GM12878 (cell line): ENCODE data around the gene VSX1. TPM values are rescaled to one million over a fixed set of nuclear protein-coding genes. Genes with fewer than 3 reads are reported as not detected.
A peak's percentile ranks its signal among the peaks of the same experiment; 100 is the strongest.

Experiments
- ATAC-seq: fragments of 200-7000 bp; cut with Tn5 transposase; 3 replicates; pipeline ENCODE4 v1.9.1; 2020; ENCODE audit warnings: mild to moderate bottlenecking, moderate library complexity
- BruUV-seq: library from RNA; stranded (reverse); fragments of 400-500 nt; replicated peaks from 2 replicates; lab custom pipeline; 2021; lab: Mats Ljungman, UMichigan
- CTCF ChIA-PET: fragments of 300-600 bp; sonication (Branson Sonifier 250); formaldehyde crosslinking; extraction: SDS; loops from one replicate; lab custom pipeline; 2021; ENCODE audit warnings: inconsistent platforms; lab: Yijun Ruan, JAX
- POLR2A ChIA-PET: fragments of 350-600 bp; formaldehyde crosslinking; extraction: SDS; loops from one replicate; lab custom pipeline; 2021; ENCODE audit warnings: inconsistent platforms; lab: Charles Lee
- RAD21 ChIA-PET: fragments of 300-600 bp; sonication (Branson Sonifier 250); formaldehyde crosslinking; loops from one replicate; lab custom pipeline; 2023; ENCODE audit warnings: antibody characterized with exemption; ENCODE audit not compliant: unreplicated experiment; lab: Charles Lee
- SMC1A ChIA-PET: fragments of 300-600 bp; sonication (Branson Sonifier 250); formaldehyde crosslinking; loops from one replicate; lab custom pipeline; 2023; ENCODE audit not compliant: unreplicated experiment, uncharacterized antibody; lab: Charles Lee
- DNase-seq: peaks from one replicate; pipeline ENCODE4 v3.0.0-alpha.2; 2011; ENCODE audit warnings: low read depth, low spot score
- FAIRE-seq: peaks from 3 replicates; lab custom pipeline; 2011; peaks lifted over from hg19 to GRCh38; lab: Jason Lieb, UNC
- H2AFZ ChIP-seq: 2 replicates; pipeline ENCODE4 v1.6.0; 2011; ENCODE audit warnings: low read depth, low read length, control low read depth; ENCODE audit not compliant: control insufficient read depth
- H3K27ac ChIP-seq: 2 replicates; pipeline ENCODE4 v1.5.1; 2011; ENCODE audit warnings: control low read depth; ENCODE audit not compliant: control insufficient read depth, insufficient read depth
- H3K27me3 ChIP-seq, 2 experiments: replicated peaks in 1 of 2; 2 replicates each; pipeline versions ENCODE4 v1.6.0 to v1.6.1; 2011; ENCODE audit warnings: low read length in 1 of 2; ENCODE audit not compliant: control insufficient read depth in 2 of 2, insufficient read depth in 2 of 2
- H3K36me3 ChIP-seq, 2 experiments: 2 replicates each; pipeline ENCODE4 v1.5.1; 2011; ENCODE audit warnings: low read length in 1 of 2; ENCODE audit not compliant: control insufficient read depth in 2 of 2, insufficient read depth in 2 of 2
- H3K4me1 ChIP-seq: 2 replicates; pipeline ENCODE4 v1.6.1; 2011; ENCODE audit warnings: mild to moderate bottlenecking, low read length, moderate library complexity, mixed read lengths; ENCODE audit not compliant: control insufficient read depth, insufficient read depth
- H3K4me2 ChIP-seq: 2 replicates; pipeline ENCODE4 v1.6.0; 2011; ENCODE audit warnings: control low read depth; ENCODE audit not compliant: control insufficient read depth, insufficient read depth
- H3K4me3 ChIP-seq: fragments of 200-600 bp; sonication (generic); 2 replicates; pipeline ENCODE4 v1.5.1; 2016
- H3K79me2 ChIP-seq: 2 replicates; pipeline ENCODE4 v1.6.0; 2011; ENCODE audit warnings: low read length; ENCODE audit not compliant: control insufficient read depth, insufficient read depth
- H3K9ac ChIP-seq: 2 replicates; pipeline ENCODE4 v1.8.0; 2011; ENCODE audit warnings: low read length, control low read depth, mixed read lengths; ENCODE audit not compliant: control insufficient read depth, insufficient read depth
- H3K9me3 ChIP-seq: replicated peaks from 3 replicates; pipeline ENCODE4 v1.5.1; 2011; ENCODE audit warnings: mild to moderate bottlenecking, low read length; ENCODE audit not compliant: control insufficient read depth, insufficient read depth
- H4K20me1 ChIP-seq: 2 replicates; pipeline ENCODE4 v1.6.0; 2011; ENCODE audit not compliant: control insufficient read depth, insufficient read depth
- BRCA1 ChIP-seq: IDR thresholded peaks from 2 replicates; pipeline ENCODE4 v1.6.1; 2011; ENCODE audit warnings: low read depth, low read length, improper control_type of control experiment
- HDAC2 ChIP-seq: fragments of 200-600 bp; sonication (generic); IDR thresholded peaks from 2 replicates; pipeline ENCODE4 v1.6.1; 2017
- IKZF2 ChIP-seq, 2 experiments: fragments of 450-650 bp; IDR thresholded peaks; 2 replicates each; pipeline ENCODE4 v1.6.1; 2017; ENCODE audit warnings: mild to moderate bottlenecking in 2 of 2, moderate library complexity in 2 of 2
- JUND ChIP-seq: IDR thresholded peaks from 2 replicates; pipeline ENCODE4 v1.6.1; 2012; ENCODE audit warnings: low read depth, mild to moderate bottlenecking, low read length, improper control_type of control experiment, moderate library complexity
- KLF5 ChIP-seq: fragments of 450-650 bp; IDR thresholded peaks from 2 replicates; pipeline ENCODE4 v1.6.1; 2014; ENCODE audit warnings: mild to moderate bottlenecking; ENCODE audit not compliant: partially characterized antibody
- MEF2B ChIP-seq: fragments of 450-650 bp; IDR thresholded peaks from 2 replicates; pipeline ENCODE4 v1.6.1; 2018; ENCODE audit warnings: mild to moderate bottlenecking, moderate library complexity; ENCODE audit not compliant: partially characterized antibody, poor library complexity, severe bottlenecking
- PAX5 ChIP-seq: IDR thresholded peaks from 2 replicates; pipeline ENCODE4 v1.6.1; 2011; ENCODE audit warnings: low read depth, low read length, borderline replicate concordance
- POLR2AphosphoS5 ChIP-seq: IDR thresholded peaks from 2 replicates; pipeline ENCODE4 v1.6.1; 2011; ENCODE audit warnings: mild to moderate bottlenecking, low read length, inconsistent platforms
- RCOR1 ChIP-seq: conservative IDR thresholded peaks from 2 replicates; pipeline ENCODE4 v1.6.1; 2012; ENCODE audit warnings: low read depth, low read length, improper control_type of control experiment
- SIX5 ChIP-seq: IDR thresholded peaks from 2 replicates; pipeline ENCODE4 v1.6.1; 2011; ENCODE audit warnings: mild to moderate bottlenecking, low read depth, low read length, moderate library complexity; ENCODE audit not compliant: severe bottlenecking
- SMAD1 ChIP-seq: fragments of 450-650 bp; IDR thresholded peaks from 2 replicates; pipeline ENCODE4 v1.6.1; 2018; ENCODE audit warnings: mild to moderate bottlenecking, low read depth; ENCODE audit not compliant: partially characterized antibody
- STAT3 ChIP-seq: IDR thresholded peaks from 2 replicates; pipeline ENCODE4 v1.6.1; 2011; ENCODE audit warnings: low read depth, low read length, improper control_type of control experiment
- SUPT20H ChIP-seq: IDR thresholded peaks from 2 replicates; pipeline ENCODE4 v1.6.1; 2011; ENCODE audit warnings: low read depth, mild to moderate bottlenecking, low read length, moderate library complexity, borderline replicate concordance; ENCODE audit not compliant: control insufficient read depth
- YY1 ChIP-seq: IDR thresholded peaks from 2 replicates; pipeline ENCODE4 v1.6.1; 2011; ENCODE audit warnings: low read depth, mild to moderate bottlenecking, low read length
- ZNF217 ChIP-seq: fragments of 450-650 bp; IDR thresholded peaks from 2 replicates; pipeline ENCODE4 v1.6.1; 2017; ENCODE audit warnings: antibody characterized with exemption, mild to moderate bottlenecking
- WGBS: methylation state at CpG from one replicate; pipeline ENCODE4 v1.1.6; 2016; ENCODE audit warnings: low lambda C conversion rate; ENCODE audit not compliant: insufficient replicate concordance, insufficient coverage; ENCODE audit errors: missing lambda C conversion rate; 5-methylcytosine and 5-hydroxymethylcytosine counted together
- in situ Hi-C: fragments of 300-500 bp; cut with MboI; formaldehyde crosslinking; loops from 9 replicates; pipeline ENCODE4 v1.14.3; 2018; ENCODE audit warnings: mixed read lengths
- intact Hi-C: fragments of 100-400 bp; cut with micrococcal nuclease; formaldehyde crosslinking; loops from one replicate; pipeline ENCODE4 v1.14.2; 2022; ENCODE audit not compliant: unreplicated experiment
- polyA plus RNA-seq, 11 experiments: library from polyadenylated mRNA; depleted of rRNA in 4 of 11; unstranded in 6 of 11; stranded (reverse) in 5 of 11; fragments of >200 nt; fragmentation: Nextera tagmentation in 4 of 11; fragmentation: Illumina TruSeq in 1 of 11; extraction: Ambion mirVana in 4 of 11; extraction: Trizol in 1 of 11; gene quantifications; 1 replicate in 1 of 11; 2 replicates in 10 of 11; pipeline versions ENCODE4 v1.2.1 to v1.2.3, GENCODE V29; 2011 to 2016; ENCODE audit warnings: inconsistent platforms in 2 of 11, missing spikeins in 2 of 11, low read depth in 1 of 11
- total RNA-seq, 4 experiments: library from RNA; depleted of rRNA in 3 of 4; stranded (reverse); fragments of >200 nt in 3 of 4; fragmentation: Illumina TruSeq in 1 of 4; extraction: Trizol in 1 of 4; gene quantifications; 2 replicates each; pipeline versions ENCODE4 v1.2.1 to v1.2.3, GENCODE V29; 2013 to 2021
- TF ChIP-seq, protein P1 (sequence below): fragments of 450-650 bp; formaldehyde crosslinking; IDR thresholded peaks from 2 replicates; pipeline ENCODE4 v1.4.0; 2022; ENCODE audit warnings: mild to moderate bottlenecking, moderate library complexity
- TF ChIP-seq, protein P2 (sequence below): fragments of 450-650 bp; IDR thresholded peaks from 2 replicates; pipeline ENCODE4 v1.6.1; 2016; ENCODE audit warnings: mild to moderate bottlenecking
- TF ChIP-seq, protein P3 (sequence below): IDR thresholded peaks from 2 replicates; pipeline ENCODE4 v1.6.1; 2012; ENCODE audit warnings: low read length, inconsistent platforms

VSX1 gene
- total and polyA plus RNA-seq, 10 of the 15 experiments (the other 5 are each of a cell fraction or from before 2014, with no cell fraction given): 0.05 TPM; not detected in 9

DNA sequence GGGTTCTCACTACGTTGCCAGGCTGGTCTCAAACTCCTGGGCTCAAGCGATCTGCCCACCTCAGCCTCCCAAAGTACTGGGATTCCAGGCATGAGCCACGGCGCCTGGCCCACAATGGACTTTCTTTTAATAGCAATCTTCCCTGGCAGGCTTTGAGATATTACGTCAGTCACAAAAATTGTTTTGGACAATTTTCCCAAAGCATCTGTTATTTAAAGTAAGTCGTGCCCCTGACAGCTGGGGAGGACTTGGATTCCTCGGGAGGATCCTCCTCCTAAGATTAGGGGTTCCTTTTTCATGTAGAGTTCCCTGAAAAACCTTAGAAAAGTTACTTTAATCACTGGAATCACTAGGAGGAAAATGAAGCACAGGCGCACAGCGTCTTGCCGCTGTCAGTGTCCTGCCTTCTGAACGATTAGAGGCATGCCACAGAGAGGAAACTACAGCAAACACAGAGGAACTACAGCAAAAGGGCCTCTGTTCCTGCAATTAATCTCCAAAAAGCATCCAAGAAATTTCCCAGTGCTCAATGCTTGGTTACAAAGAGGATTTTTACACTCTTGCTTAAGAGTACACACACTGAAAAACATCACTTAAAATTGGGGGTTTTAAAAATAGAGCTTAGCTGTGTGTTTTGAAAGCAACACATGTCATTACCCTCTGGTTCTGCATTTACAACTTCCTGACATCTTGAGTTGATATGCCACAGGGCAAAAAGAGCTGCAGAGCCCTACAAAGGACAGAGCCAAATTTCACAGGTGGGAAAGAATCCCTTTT is 28.5 kb downstream of the VSX1 start:
- 15% methylated on average over 10 of the region's 11 CpGs for WGBS
- POLR2A ChIA-PET: interaction anchor here (0.6 to 0.9 kb wide), 4 partner anchors 29 to 70 kb away, joined by 3 to 5 read pairs (median 4); no protein-coding TSS in a partner anchor
- SMC1A ChIA-PET: interaction anchor here (0.9 to 2.6 kb wide), 2 partner anchors 12 to 20 kb away, joined by 4 to 13 read pairs; no protein-coding TSS in a partner anchor
- BruUV-seq: no TSS peak
- RAD21 ChIA-PET: interaction anchor here (1.6 to 1.9 kb wide), 2 partner anchors 10 to 59 kb away, joined by 6 read pairs; no protein-coding TSS in a partner anchor
- CTCF ChIA-PET: interaction anchor here (0.6 to 12.6 kb wide), 4 partner anchors 9 to 197 kb away, joined by 3 to 244 read pairs (median 4); partner anchors contain the start of gene APMAP
- Histone ChIP-seq H4K20me1 (peaks cover 5% of the 10 kb centered on the region; the same call in 1 of the 2 replicates), H2AFZ (no peak overlapping the region), H3K4me3 (peak overlapping the region; percentile 45), H3K4me1 (peaks cover 45% of the 10 kb centered on the region), H3K27me3 (no peaks in the 10 kb centered on the region), H3K9ac (no peak overlapping the region; the same call in 1 of the 2 replicates), H3K9me3 (no peaks in the 10 kb centered on the region), H3K4me2 (peak overlapping the region; percentile 89), H3K36me3 (no peaks in the 10 kb centered on the region), H3K27ac (peak overlapping the region; percentile 31; the same call in 1 of the 2 replicates), H3K79me2 (peaks cover 27% of the 10 kb centered on the region)
- in situ Hi-C loops: loop anchor here (10.0 to 25.0 kb wide), 2 partner anchors 351 to 1691 kb away; partner anchors contain the start of genes GINS1, GZF1 and NXT1
- intact Hi-C loops: no loop called here
- DNase-seq: no peak
- ATAC-seq: no peak
- FAIRE-seq: peak; percentile 72
- TF ChIP-seq ZNF217 (no peak), IKZF2 (IDR thresholded peaks at IDR 0.05) (no peak), YY1 (no peak), BRCA1 (no peak), SIX5 (no peak), POLR2AphosphoS5 (no peak), JUND (no peak), RCOR1 (no peak), STAT3 (no peak), PAX5 (no peak), SMAD1 (no peak), SUPT20H (no peak), MEF2B (no peak), HDAC2 (no peak), KLF5 (no peak)
- TF ChIP-seq, protein P1, sequence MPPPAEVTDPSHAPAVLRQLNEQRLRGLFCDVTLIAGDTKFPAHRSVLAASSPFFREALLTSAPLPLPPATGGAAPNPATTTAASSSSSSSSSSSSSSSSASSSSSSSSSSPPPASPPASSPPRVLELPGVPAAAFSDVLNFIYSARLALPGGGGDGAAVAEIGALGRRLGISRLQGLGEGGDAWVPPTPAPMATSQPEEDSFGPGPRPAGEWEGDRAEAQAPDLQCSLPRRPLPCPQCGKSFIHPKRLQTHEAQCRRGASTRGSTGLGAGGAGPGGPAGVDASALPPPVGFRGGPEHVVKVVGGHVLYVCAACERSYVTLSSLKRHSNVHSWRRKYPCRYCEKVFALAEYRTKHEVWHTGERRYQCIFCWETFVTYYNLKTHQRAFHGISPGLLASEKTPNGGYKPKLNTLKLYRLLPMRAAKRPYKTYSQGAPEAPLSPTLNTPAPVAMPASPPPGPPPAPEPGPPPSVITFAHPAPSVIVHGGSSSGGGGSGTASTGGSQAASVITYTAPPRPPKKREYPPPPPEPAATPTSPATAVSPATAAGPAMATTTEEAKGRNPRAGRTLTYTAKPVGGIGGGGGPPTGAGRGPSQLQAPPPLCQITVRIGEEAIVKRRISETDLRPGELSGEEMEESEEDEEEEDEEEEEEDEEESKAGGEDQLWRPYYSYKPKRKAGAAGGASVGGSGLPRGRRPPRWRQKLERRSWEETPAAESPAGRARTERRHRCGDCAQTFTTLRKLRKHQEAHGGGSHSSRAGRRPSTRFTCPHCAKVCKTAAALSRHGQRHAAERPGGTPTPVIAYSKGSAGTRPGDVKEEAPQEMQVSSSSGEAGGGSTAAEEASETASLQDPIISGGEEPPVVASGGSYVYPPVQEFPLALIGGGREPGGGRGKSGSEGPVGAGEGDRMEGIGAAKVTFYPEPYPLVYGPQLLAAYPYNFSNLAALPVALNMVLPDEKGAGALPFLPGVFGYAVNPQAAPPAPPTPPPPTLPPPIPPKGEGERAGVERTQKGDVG (CRISPR knock-in tag): no peak
- TF ChIP-seq, protein P2, sequence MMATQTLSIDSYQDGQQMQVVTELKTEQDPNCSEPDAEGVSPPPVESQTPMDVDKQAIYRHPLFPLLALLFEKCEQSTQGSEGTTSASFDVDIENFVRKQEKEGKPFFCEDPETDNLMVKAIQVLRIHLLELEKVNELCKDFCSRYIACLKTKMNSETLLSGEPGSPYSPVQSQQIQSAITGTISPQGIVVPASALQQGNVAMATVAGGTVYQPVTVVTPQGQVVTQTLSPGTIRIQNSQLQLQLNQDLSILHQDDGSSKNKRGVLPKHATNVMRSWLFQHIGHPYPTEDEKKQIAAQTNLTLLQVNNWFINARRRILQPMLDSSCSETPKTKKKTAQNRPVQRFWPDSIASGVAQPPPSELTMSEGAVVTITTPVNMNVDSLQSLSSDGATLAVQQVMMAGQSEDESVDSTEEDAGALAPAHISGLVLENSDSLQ: no peak
- TF ChIP-seq, protein P3, sequence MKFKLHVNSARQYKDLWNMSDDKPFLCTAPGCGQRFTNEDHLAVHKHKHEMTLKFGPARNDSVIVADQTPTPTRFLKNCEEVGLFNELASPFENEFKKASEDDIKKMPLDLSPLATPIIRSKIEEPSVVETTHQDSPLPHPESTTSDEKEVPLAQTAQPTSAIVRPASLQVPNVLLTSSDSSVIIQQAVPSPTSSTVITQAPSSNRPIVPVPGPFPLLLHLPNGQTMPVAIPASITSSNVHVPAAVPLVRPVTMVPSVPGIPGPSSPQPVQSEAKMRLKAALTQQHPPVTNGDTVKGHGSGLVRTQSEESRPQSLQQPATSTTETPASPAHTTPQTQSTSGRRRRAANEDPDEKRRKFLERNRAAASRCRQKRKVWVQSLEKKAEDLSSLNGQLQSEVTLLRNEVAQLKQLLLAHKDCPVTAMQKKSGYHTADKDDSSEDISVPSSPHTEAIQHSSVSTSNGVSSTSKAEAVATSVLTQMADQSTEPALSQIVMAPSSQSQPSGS: no peak
